OCI-LY3 (cell line): ENCODE data around the gene AP1G1.

Experiments
- H2AFZ ChIP-seq: fragments of 200-600, 300-600 bp; shearing (Covaris generic); 2 replicates; pipeline ENCODE4 v1.6.0; 2014; ENCODE audit warnings: antibody characterized with exemption, low read depth, low read length
- H3K27ac ChIP-seq: fragments of 200-600, 300-600 bp; sonication (generic); 2 replicates; pipeline ENCODE4 v1.5.1; 2014; ENCODE audit warnings: mild to moderate bottlenecking, low read length, moderate library complexity, mixed read lengths
- H3K27me3 ChIP-seq: fragments of 200-600, 300-600 bp; sonication (generic); 2 replicates; pipeline ENCODE4 v1.6.1; 2014; ENCODE audit warnings: low read depth, low read length, mixed read lengths
- H3K36me3 ChIP-seq: fragments of 200-600, 300-600 bp; sonication (generic); replicated peaks from 2 replicates; pipeline ENCODE3; 2014; ENCODE audit warnings: low read depth, low read length, mixed read lengths
- H3K4me1 ChIP-seq: fragments of 300-600, 200-600 bp; sonication (generic); 2 replicates; pipeline ENCODE4 v1.6.1; 2014; ENCODE audit warnings: low read length, mixed read lengths
- H3K4me2 ChIP-seq: fragments of 200-600, 300-600 bp; sonication (generic); 2 replicates; pipeline ENCODE4 v1.6.1; 2014; ENCODE audit warnings: low read length, mixed read lengths
- H3K4me3 ChIP-seq: fragments of 300-600, 200-600 bp; sonication (generic); 2 replicates; pipeline ENCODE4 v1.5.1; 2014; ENCODE audit warnings: antibody characterized with exemption, mild to moderate bottlenecking, low read length, moderate library complexity
- H3K79me2 ChIP-seq: fragments of 300-600, 200-600 bp; shearing (Covaris generic); 2 replicates; pipeline ENCODE4 v1.6.1; 2014; ENCODE audit warnings: mild to moderate bottlenecking, low read length, mixed read lengths
- H3K9ac ChIP-seq: fragments of 300-600, 200-600 bp; shearing (Covaris generic); 2 replicates; pipeline ENCODE4 v1.6.0; 2014; ENCODE audit warnings: mild to moderate bottlenecking, low read length, moderate library complexity
- H3K9me3 ChIP-seq: fragments of 200-600, 300-600 bp; shearing (Covaris generic); 2 replicates; pipeline ENCODE4 v1.6.1; 2014; ENCODE audit warnings: low read length, mixed read lengths; ENCODE audit not compliant: insufficient read depth
- H4K20me1 ChIP-seq: fragments of 200-600, 300-600 bp; sonication (generic); 2 replicates; pipeline ENCODE4 v1.6.1; 2016; ENCODE audit warnings: low read length, mixed read lengths; ENCODE audit not compliant: insufficient read depth
- CTCF ChIP-seq: fragments of 200-600, 300-600 bp; sonication (generic); IDR thresholded peaks from 2 replicates; pipeline ENCODE4 v1.5.1; 2014; ENCODE audit warnings: antibody characterized with exemption, low read length, low read depth
- EZH2phosphoT487 ChIP-seq: fragments of 200-600 bp; shearing (Covaris generic); IDR thresholded peaks from 2 replicates; pipeline ENCODE4 v1.6.1; 2018; ENCODE audit warnings: antibody characterized with exemption, mixed run types, low read depth

AP1G1 gene

GRCh38 chr16:71767060-71767900 lies 41.4 kb downstream of the AP1G1 start:
- H3K4me2 ChIP-seq, result no peak overlapping the region
- no peak overlapping the region for H3K4me3 ChIP-seq
- H2AFZ ChIP-seq, result no peak overlapping the region
- H3K27ac ChIP-seq, result no peak overlapping the region
- H3K36me3 ChIP-seq, result peaks cover 48% of the 10 kb centered on the region
- H4K20me1 ChIP-seq, result no peaks in the 10 kb centered on the region; the same call in 1 of the 2 replicates
- no peak overlapping the region for H3K9ac ChIP-seq
- H3K4me1 ChIP-seq, result no peaks in the 10 kb centered on the region
- no peaks in the 10 kb centered on the region for H3K79me2 ChIP-seq
- H3K27me3 ChIP-seq, result no peaks in the 10 kb centered on the region
- TF ChIP-seq EZH2phosphoT487, result no peak
- no peak for TF ChIP-seq CTCF
- no peaks in the 10 kb centered on the region for H3K9me3 ChIP-seq

- no peaks in the 10 kb centered on the region for H3K9me3 ChIP-seq
- peaks cover 38% of the 10 kb centered on the region for H3K36me3 ChIP-seq
- no peak overlapping the region for H3K4me3 ChIP-seq
- no peak for TF ChIP-seq CTCF
- H3K4me2 ChIP-seq, result no peak overlapping the region
- H3K9ac ChIP-seq, result no peak overlapping the region
- no peaks in the 10 kb centered on the region for H3K27me3 ChIP-seq
- H2AFZ ChIP-seq, result no peak overlapping the region
- no peaks in the 10 kb centered on the region for H3K79me2 ChIP-seq
- H3K27ac ChIP-seq, result no peak overlapping the region
- no peaks in the 10 kb centered on the region for H3K4me1 ChIP-seq
- no peaks in the 10 kb centered on the region; the same call in none of the 2 replicates for H4K20me1 ChIP-seq
Measured at GRCh38 chr16:71762186-71762585, 46.4 kb downstream of the AP1G1 start.

- no peaks in the 10 kb centered on the region for H3K27me3 ChIP-seq
- no peak overlapping the region for H3K9ac ChIP-seq
- peaks cover 43% of the 10 kb centered on the region for H3K36me3 ChIP-seq
- H2AFZ ChIP-seq, result no peak overlapping the region
- TF ChIP-seq CTCF, result no peak
- TF ChIP-seq EZH2phosphoT487, result no peak
- H3K27ac ChIP-seq, result no peak overlapping the region
- H3K4me2 ChIP-seq, result no peak overlapping the region
- H3K4me3 ChIP-seq, result no peak overlapping the region
- H3K4me1 ChIP-seq, result no peaks in the 10 kb centered on the region
- H3K9me3 ChIP-seq, result no peaks in the 10 kb centered on the region
- no peaks in the 10 kb centered on the region for H3K79me2 ChIP-seq
- H4K20me1 ChIP-seq, result peaks cover under 1% of the 10 kb centered on the region; the same call in 1 of the 2 replicates
Measured at GRCh38 chr16:71761097-71761496, 47.5 kb downstream of the AP1G1 start.

GRCh38 chr16:71758293-71758760 lies 50.3 kb downstream of the AP1G1 start:
- H4K20me1 ChIP-seq, result peaks cover 8% of the 10 kb centered on the region
- H3K4me1 ChIP-seq, result peaks cover 4% of the 10 kb centered on the region
- TF ChIP-seq CTCF, result no peak
- TF ChIP-seq EZH2phosphoT487, result no peak
- H3K27me3 ChIP-seq, result no peaks in the 10 kb centered on the region
- H3K4me2 ChIP-seq, result no peak overlapping the region
- no peak overlapping the region for H2AFZ ChIP-seq
- no peak overlapping the region for H3K9ac ChIP-seq
- H3K9me3 ChIP-seq, result no peaks in the 10 kb centered on the region
- H3K79me2 ChIP-seq, result no peaks in the 10 kb centered on the region
- H3K36me3 ChIP-seq, result peaks cover 54% of the 10 kb centered on the region
- H3K4me3 ChIP-seq, result no peak overlapping the region
- no peak overlapping the region for H3K27ac ChIP-seq
